Fibroblast of lung (primary cell): Measurements from ENCODE around the gene MSH4. TPM values are rescaled to one million over a fixed set of nuclear protein-coding genes. Genes with fewer than 3 reads are reported as not detected.

ENCODE experiments used
- DNase-seq, 2 donors: peaks; one replicate each; pipeline versions ENCODE4 v3.0.0 to v3.0.0-alpha.2; 2010; ENCODE audit warnings: low read depth in 2 of 2
- H2AFZ ChIP-seq: 2 replicates; pipeline ENCODE4 v1.5.1; 2012; ENCODE audit warnings: low read length, control low read depth, inconsistent platforms
- H3K27ac ChIP-seq: 2 replicates; pipeline ENCODE4 v1.5.1; 2011; ENCODE audit warnings: low read length, control low read depth; ENCODE audit not compliant: insufficient read depth
- H3K27me3 ChIP-seq: 2 replicates; pipeline ENCODE4 v1.5.1; 2011; ENCODE audit warnings: mild to moderate bottlenecking, low read length; ENCODE audit not compliant: control insufficient read depth, insufficient read depth
- H3K36me3 ChIP-seq: 2 replicates; pipeline ENCODE4 v1.5.1; 2011; ENCODE audit warnings: low read length; ENCODE audit not compliant: control insufficient read depth, insufficient read depth
- H3K4me1 ChIP-seq: 2 replicates; pipeline ENCODE4 v1.5.1; 2011; ENCODE audit warnings: low read length; ENCODE audit not compliant: control insufficient read depth, insufficient read depth; ENCODE audit errors: extremely low read depth
- H3K4me2 ChIP-seq: 2 replicates; pipeline ENCODE4 v1.5.1; 2011; ENCODE audit warnings: low read length, control low read depth; ENCODE audit not compliant: insufficient read depth; ENCODE audit errors: extremely low read depth
- H3K4me3 ChIP-seq, 4 experiments: fragments of 200-600 bp in 1 of 4; sonication (generic) in 1 of 4; replicated peaks in 1 of 4; 2 replicates each; pipeline ENCODE4 v1.5.1; 2011 to 2016; ENCODE audit warnings: low read length in 4 of 4, low read depth in 3 of 4, mild to moderate bottlenecking in 3 of 4, control low read depth in 2 of 4, inconsistent platforms in 1 of 4, mixed read lengths in 1 of 4; ENCODE audit not compliant: insufficient read depth in 1 of 4; ENCODE audit errors: control extremely low read depth in 1 of 4
- H3K79me2 ChIP-seq: 2 replicates; pipeline ENCODE4 v1.5.1; 2012; ENCODE audit warnings: mild to moderate bottlenecking, low read length, inconsistent platforms; ENCODE audit not compliant: control insufficient read depth, insufficient read depth
- H3K9ac ChIP-seq: 2 replicates; pipeline ENCODE4 v1.5.1; 2011; ENCODE audit warnings: mild to moderate bottlenecking, low read length, control low read depth; ENCODE audit not compliant: insufficient read depth
- H3K9me3 ChIP-seq: 2 replicates; pipeline ENCODE4 v1.5.1; 2012; ENCODE audit warnings: low read depth, low read length; ENCODE audit not compliant: control insufficient read depth, insufficient read depth
- H4K20me1 ChIP-seq: 2 replicates; pipeline ENCODE4 v1.5.1; 2011; ENCODE audit warnings: low read length; ENCODE audit not compliant: control insufficient read depth, insufficient read depth; ENCODE audit errors: extremely low read depth
- EZH2 ChIP-seq: IDR thresholded peaks from 2 replicates; pipeline ENCODE4 v1.5.1; 2012; ENCODE audit warnings: low read length, control low read depth, mild to moderate bottlenecking; ENCODE audit errors: missing control alignments
- polyA plus RNA-seq, 2 donors: library from polyadenylated mRNA; depleted of rRNA in 1 of 2; stranded (reverse) in 1 of 2; unstranded in 1 of 2; fragments of >200 nt; gene quantifications; 2 replicates each; pipeline ENCODE4 v1.2.1, GENCODE V29; 2011 to 2012; ENCODE audit warnings: missing spikeins in 1 of 2
- total RNA-seq: library from RNA; depleted of rRNA; stranded (reverse); fragments of >200 nt; gene quantifications from 2 replicates; pipeline ENCODE4 v1.2.1, GENCODE V29; 2014
- TF ChIP-seq, protein P1 (sequence below), 2 donors: IDR thresholded peaks in 1 of 2; conservative IDR thresholded peaks in 1 of 2; 1 replicate in 1 of 2; 2 replicates in 1 of 2; pipeline ENCODE4 v1.5.1; 2011 to 2012; ENCODE audit warnings: low read length in 2 of 2, control low read depth in 1 of 2, inconsistent platforms in 1 of 2, low read depth in 1 of 2, mild to moderate bottlenecking in 1 of 2

Gene MSH4
- total and polyA plus RNA-seq, 2 donors (not counting 1 experiment from before 2014, with no cell fraction given), result 0.66 TPM; not detected in 1

- H3K27me3 ChIP-seq, result no peaks in the 10 kb centered on the region
- no peak overlapping the region for H2AFZ ChIP-seq
- H3K9ac ChIP-seq, result no peak overlapping the region
- H3K27ac ChIP-seq, result no peak overlapping the region
- no peaks in the 10 kb centered on the region for H3K4me1 ChIP-seq
- no peak overlapping the region for H3K4me2 ChIP-seq
- no peaks in the 10 kb centered on the region for H3K36me3 ChIP-seq
- DNase-seq, result peak; percentile 5 to 18
- H4K20me1 ChIP-seq, result no peaks in the 10 kb centered on the region
- H3K79me2 ChIP-seq, result no peaks in the 10 kb centered on the region
- no peaks in the 10 kb centered on the region for H3K9me3 ChIP-seq
- H3K4me3 ChIP-seq, result no peak overlapping the region
- no peak for TF ChIP-seq EZH2
- TF ChIP-seq, protein P1, sequence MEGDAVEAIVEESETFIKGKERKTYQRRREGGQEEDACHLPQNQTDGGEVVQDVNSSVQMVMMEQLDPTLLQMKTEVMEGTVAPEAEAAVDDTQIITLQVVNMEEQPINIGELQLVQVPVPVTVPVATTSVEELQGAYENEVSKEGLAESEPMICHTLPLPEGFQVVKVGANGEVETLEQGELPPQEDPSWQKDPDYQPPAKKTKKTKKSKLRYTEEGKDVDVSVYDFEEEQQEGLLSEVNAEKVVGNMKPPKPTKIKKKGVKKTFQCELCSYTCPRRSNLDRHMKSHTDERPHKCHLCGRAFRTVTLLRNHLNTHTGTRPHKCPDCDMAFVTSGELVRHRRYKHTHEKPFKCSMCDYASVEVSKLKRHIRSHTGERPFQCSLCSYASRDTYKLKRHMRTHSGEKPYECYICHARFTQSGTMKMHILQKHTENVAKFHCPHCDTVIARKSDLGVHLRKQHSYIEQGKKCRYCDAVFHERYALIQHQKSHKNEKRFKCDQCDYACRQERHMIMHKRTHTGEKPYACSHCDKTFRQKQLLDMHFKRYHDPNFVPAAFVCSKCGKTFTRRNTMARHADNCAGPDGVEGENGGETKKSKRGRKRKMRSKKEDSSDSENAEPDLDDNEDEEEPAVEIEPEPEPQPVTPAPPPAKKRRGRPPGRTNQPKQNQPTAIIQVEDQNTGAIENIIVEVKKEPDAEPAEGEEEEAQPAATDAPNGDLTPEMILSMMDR (conservative IDR thresholded peaks at IDR 0.05 in 1 of 2, IDR thresholded peaks at IDR 0.05 in 1 of 2; ENCODE audit: low read depth in 1 of 2, low read length in 2 of 2), result no peak
Measured at GRCh38 chr1:75954586-75954985, 157.9 kb downstream of the MSH4 start.

Other genes starting within 250 kb of the MSH4 start
- gene SLC44A5, start 185.8 kb upstream of the MSH4 start, total RNA-seq, result under 0.01 TPM in 2 replicates
- gene SLC44A5, start 185.8 kb upstream of the MSH4 start, polyA plus RNA-seq, result 0.03 TPM in 1 of 2 replicates, not detected in the other
- gene ACADM, start 72.2 kb upstream of the MSH4 start, total RNA-seq, result 29.9 and 36.7 TPM in 2 replicates
- 29.9 and 31.7 TPM in 2 replicates for gene ACADM, start 72.2 kb upstream of the MSH4 start, polyA plus RNA-seq
- 75.0 and 83.2 TPM in 2 replicates for gene RABGGTB, start 10.6 kb upstream of the MSH4 start, total RNA-seq
- gene RABGGTB, start 10.6 kb upstream of the MSH4 start, polyA plus RNA-seq, result 74.5 and 87.5 TPM in 2 replicates
- not detected in 2 replicates for gene ASB17, start 135.5 kb downstream of the MSH4 start, total RNA-seq
- not detected in 2 replicates for gene ASB17, start 135.5 kb downstream of the MSH4 start, polyA plus RNA-seq